Neuronal stem cell (in vitro differentiated cells): ENCODE results near the gene TNFAIP2.

Experiments
- DNase-seq: peaks from one replicate; pipeline ENCODE4 v3.0.0-alpha.2; 2013; ENCODE audit warnings: low spot score
- H2AFZ ChIP-seq: one replicate; pipeline ENCODE4 v1.6.1; 2013; ENCODE audit warnings: mild to moderate bottlenecking, low read length, inconsistent platforms
- H2AK5ac ChIP-seq: 2 replicates; pipeline ENCODE4 v1.6.1; 2013; ENCODE audit warnings: low read depth, mild to moderate bottlenecking, inconsistent platforms, low read length, moderate library complexity, mixed read lengths
- H2BK120ac ChIP-seq: 2 replicates; pipeline ENCODE4 v1.6.1; 2013; ENCODE audit warnings: low read depth, mild to moderate bottlenecking, inconsistent platforms, low read length, moderate library complexity, mixed read lengths
- H2BK12ac ChIP-seq: one replicate; pipeline ENCODE4 v1.6.1; 2013; ENCODE audit warnings: low read length, inconsistent platforms
- H2BK15ac ChIP-seq: 2 replicates; pipeline ENCODE4 v1.6.1; 2013; ENCODE audit warnings: mild to moderate bottlenecking, low read length, inconsistent platforms, mixed read lengths
- H2BK5ac ChIP-seq: one replicate; pipeline ENCODE4 v1.6.1; 2013; ENCODE audit warnings: inconsistent platforms, mild to moderate bottlenecking, low read length, moderate library complexity
- H3K14ac ChIP-seq: one replicate; pipeline ENCODE4 v1.6.1; 2013; ENCODE audit warnings: low read length, inconsistent platforms
- H3K18ac ChIP-seq: 2 replicates; pipeline ENCODE4 v1.6.1; 2013; ENCODE audit warnings: low read length, inconsistent platforms
- H3K23ac ChIP-seq: 2 replicates; pipeline ENCODE4 v1.6.1; 2013; ENCODE audit warnings: low read depth, mild to moderate bottlenecking, mixed read lengths, low read length, inconsistent platforms; ENCODE audit not compliant: poor library complexity
- H3K27ac ChIP-seq: replicated peaks from 3 replicates; pipeline ENCODE4 v1.5.1; 2013; ENCODE audit warnings: low read length, inconsistent platforms
- H3K27me3 ChIP-seq, 3 experiments: 2 replicates each; pipeline ENCODE4 v1.6.1; 2013; ENCODE audit warnings: low read length in 3 of 3, mild to moderate bottlenecking in 2 of 3, inconsistent platforms in 1 of 3, low read depth in 1 of 3, mixed read lengths in 1 of 3, moderate library complexity in 1 of 3; ENCODE audit not compliant: control insufficient read depth in 3 of 3, insufficient read depth in 3 of 3
- H3K36me3 ChIP-seq, 2 donors: replicated peaks in 1 of 2; 2 replicates each; pipeline ENCODE4 v1.6.1; 2013; ENCODE audit warnings: low read length in 2 of 2; ENCODE audit not compliant: control insufficient read depth in 2 of 2, insufficient read depth in 2 of 2
- H3K4ac ChIP-seq: 2 replicates; pipeline ENCODE4 v1.6.1; 2013; ENCODE audit warnings: inconsistent platforms, mild to moderate bottlenecking, low read length, moderate library complexity
- H3K4me1 ChIP-seq, 2 donors: 1 replicate in 1 of 2; 2 replicates in 1 of 2; pipeline ENCODE4 v1.6.1; 2013; ENCODE audit warnings: low read length in 2 of 2, low read depth in 1 of 2; ENCODE audit not compliant: control insufficient read depth in 2 of 2, insufficient read depth in 1 of 2
- H3K4me2 ChIP-seq: one replicate; pipeline ENCODE4 v1.6.1; 2013; ENCODE audit warnings: mild to moderate bottlenecking, low read length, inconsistent platforms; ENCODE audit not compliant: insufficient read depth, poor library complexity, severe bottlenecking
- H3K4me3 ChIP-seq, 2 donors: 2 replicates each; pipeline ENCODE4 v1.5.1; 2013; ENCODE audit warnings: low read length in 2 of 2, mild to moderate bottlenecking in 2 of 2, inconsistent platforms in 1 of 2, moderate library complexity in 1 of 2
- H3K79me1 ChIP-seq: one replicate; pipeline ENCODE4 v1.6.1; 2013; ENCODE audit warnings: low read depth, mild to moderate bottlenecking, inconsistent platforms, low read length, moderate library complexity
- H3K9ac ChIP-seq: one replicate; pipeline ENCODE4 v1.6.1; 2013; ENCODE audit warnings: mild to moderate bottlenecking, low read depth, low read length, inconsistent platforms; ENCODE audit not compliant: poor library complexity
- H3K9me3 ChIP-seq, 2 donors: replicated peaks in 1 of 2; 2 replicates each; pipeline versions ENCODE3 to v1.6.1; 2013; ENCODE audit warnings: low read length in 2 of 2, mild to moderate bottlenecking in 2 of 2, inconsistent platforms in 1 of 2, low read depth in 1 of 2, mixed read lengths in 1 of 2, moderate library complexity in 1 of 2; ENCODE audit not compliant: control insufficient read depth in 2 of 2, insufficient read depth in 1 of 2
- H4K8ac ChIP-seq: one replicate; pipeline ENCODE4 v1.6.1; 2013; ENCODE audit warnings: low read depth, mild to moderate bottlenecking, inconsistent platforms, low read length, moderate library complexity
- H4K91ac ChIP-seq: one replicate; pipeline ENCODE4 v1.6.1; 2013; ENCODE audit warnings: low read length, low read depth, mild to moderate bottlenecking, inconsistent platforms; ENCODE audit not compliant: poor library complexity
- whole genome bisulfite sequencing, 2 donors: extraction: QIAGEN DNeasy Blood & Tissue Kit; methylation state at CpG; one replicate each; pipeline ENCODE4 v1.1.7; 2013; ENCODE audit warnings: missing lambda C conversion rate in 2 of 2, mixed read lengths in 1 of 2; ENCODE audit not compliant: insufficient read length in 2 of 2, insufficient replicate concordance in 1 of 2; ENCODE audit errors: extremely low coverage in 2 of 2; 5-methylcytosine and 5-hydroxymethylcytosine counted together

TNFAIP2 gene

DNA sequence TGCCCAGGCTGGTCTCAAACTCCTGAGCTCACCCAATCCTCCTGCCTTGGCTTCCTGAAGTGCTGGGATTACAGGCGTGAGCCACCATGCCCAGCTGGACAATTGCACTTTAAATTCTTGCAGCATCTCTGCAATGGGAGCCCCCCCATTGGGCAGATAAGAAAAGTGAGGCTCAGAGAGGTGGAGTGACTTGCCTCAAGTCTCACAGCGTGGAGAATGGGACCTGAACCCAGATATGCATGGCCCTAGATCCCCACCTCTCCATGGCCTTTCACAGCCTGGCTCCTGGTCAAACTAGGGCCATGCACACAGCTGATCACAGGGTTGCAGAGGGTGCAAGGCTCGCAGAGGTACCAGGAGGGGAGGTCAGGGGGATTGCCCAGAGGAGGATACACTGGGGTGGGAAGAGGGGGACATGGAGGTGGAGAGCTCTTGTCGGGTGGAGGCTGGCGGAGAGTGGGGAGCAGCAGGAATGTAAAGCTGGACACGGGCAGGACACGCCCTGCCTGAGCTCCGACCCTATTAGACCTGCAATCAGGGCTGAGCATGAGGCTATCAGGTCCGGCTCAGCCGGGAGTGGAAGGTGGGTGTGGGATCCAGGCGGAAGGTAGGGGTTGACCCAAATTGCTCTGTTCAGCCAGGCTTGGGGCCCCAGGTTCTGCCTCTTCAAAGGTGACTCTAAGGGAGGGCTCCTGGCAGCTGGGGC lies 21.9 kb upstream of the TNFAIP2 start:
- no peak overlapping the region for H2AK5ac ChIP-seq
- no peak overlapping the region for H3K27ac ChIP-seq
- H3K9ac ChIP-seq = no peak overlapping the region
- H3K14ac ChIP-seq = no peak overlapping the region
- no peaks in the 10 kb centered on the region for H3K79me1 ChIP-seq
- WGBS, 2 donors = no CpG with 5 or more reads among the region's 11 CpGs
- H3K4ac ChIP-seq = no peak overlapping the region
- H3K36me3 ChIP-seq = no peaks in the 10 kb centered on the region
- peak overlapping the region; percentile 86 for H3K23ac ChIP-seq
- H3K4me3 ChIP-seq = peak overlapping the region in 1 of 2 donors; percentile 42
- no peak overlapping the region for H2AFZ ChIP-seq
- H3K9me3 ChIP-seq = no peaks in the 10 kb centered on the region
- peak overlapping the region; percentile 67 for H2BK15ac ChIP-seq
- H4K8ac ChIP-seq = no peak overlapping the region
- H3K18ac ChIP-seq = no peak overlapping the region
- no peak overlapping the region for H2BK120ac ChIP-seq
- peaks cover 6 to 40% (median 40%) of the 10 kb centered on the region in 3 experiments for H3K27me3 ChIP-seq
- no peak overlapping the region for H2BK12ac ChIP-seq
- H3K4me1 ChIP-seq = peaks cover 5 to 15% of the 10 kb centered on the region in 2 donors
- no peak for DNase-seq
- no peak overlapping the region for H4K91ac ChIP-seq
- no peak overlapping the region for H3K4me2 ChIP-seq
- no peak overlapping the region for H2BK5ac ChIP-seq

DNA sequence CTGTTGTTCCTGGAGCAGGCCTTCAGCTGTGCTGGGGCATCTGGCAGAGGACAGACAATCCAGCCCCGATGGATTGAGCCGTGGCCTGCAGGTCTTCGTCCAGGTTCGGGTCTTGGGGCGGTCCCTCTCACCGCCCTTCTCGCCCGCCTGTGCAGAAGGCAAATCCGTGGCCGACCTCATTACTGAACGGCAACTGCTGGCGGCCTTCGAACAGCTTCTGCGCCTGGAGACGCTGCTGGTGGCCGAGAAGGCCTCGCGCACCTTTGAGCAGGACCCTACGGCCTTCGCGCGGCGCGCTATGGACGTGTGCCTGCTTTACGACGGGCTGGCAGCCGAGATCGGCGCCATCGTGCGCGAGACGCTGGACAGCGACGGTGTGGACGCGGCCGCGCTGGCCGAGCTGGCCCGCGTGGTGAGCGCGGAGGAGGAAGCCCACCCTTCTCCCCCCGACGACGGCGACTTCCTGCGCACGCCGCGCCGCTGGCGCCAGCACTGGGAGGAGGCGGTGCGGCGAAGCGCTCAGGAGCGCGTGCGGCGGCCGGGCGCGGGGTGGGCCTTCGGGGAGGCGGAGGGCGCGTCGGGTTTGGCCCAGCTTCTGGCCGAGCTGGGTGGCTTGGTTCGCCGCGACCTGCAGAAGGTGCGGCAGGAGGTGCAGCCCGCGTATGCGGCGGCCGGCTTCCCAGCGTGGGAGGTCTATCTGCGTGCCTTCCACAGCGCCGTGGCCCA lies 21.1 kb upstream of the TNFAIP2 start:
- DNase-seq = no peak
- H3K79me1 ChIP-seq = no peaks in the 10 kb centered on the region
- H2BK12ac ChIP-seq = peak overlapping the region; percentile 93
- H2BK15ac ChIP-seq = peak overlapping the region; percentile 67
- H3K23ac ChIP-seq = no peak overlapping the region
- peaks cover 5 to 15% of the 10 kb centered on the region in 2 donors for H3K4me1 ChIP-seq
- H3K18ac ChIP-seq = peak overlapping the region; percentile 58
- no peak overlapping the region for H4K8ac ChIP-seq
- peak overlapping the region in 1 of 2 donors; percentile 29 for H3K4me3 ChIP-seq
- no peak overlapping the region for H4K91ac ChIP-seq
- H3K27me3 ChIP-seq = peaks cover 6 to 40% (median 40%) of the 10 kb centered on the region in 3 experiments
- no peak overlapping the region for H3K27ac ChIP-seq
- no CpG with 5 or more reads among the region's 85 CpGs for WGBS, 2 donors
- H2AK5ac ChIP-seq = peak overlapping the region; percentile 19
- H3K14ac ChIP-seq = no peak overlapping the region
- no peaks in the 10 kb centered on the region for H3K36me3 ChIP-seq
- no peak overlapping the region for H2AFZ ChIP-seq
- no peak overlapping the region for H3K4me2 ChIP-seq
- H2BK5ac ChIP-seq = no peak overlapping the region
- H3K4ac ChIP-seq = no peak overlapping the region
- peak overlapping the region; percentile 55 for H3K9ac ChIP-seq
- no peaks in the 10 kb centered on the region for H3K9me3 ChIP-seq
- peak overlapping the region; percentile 4 for H2BK120ac ChIP-seq

DNA sequence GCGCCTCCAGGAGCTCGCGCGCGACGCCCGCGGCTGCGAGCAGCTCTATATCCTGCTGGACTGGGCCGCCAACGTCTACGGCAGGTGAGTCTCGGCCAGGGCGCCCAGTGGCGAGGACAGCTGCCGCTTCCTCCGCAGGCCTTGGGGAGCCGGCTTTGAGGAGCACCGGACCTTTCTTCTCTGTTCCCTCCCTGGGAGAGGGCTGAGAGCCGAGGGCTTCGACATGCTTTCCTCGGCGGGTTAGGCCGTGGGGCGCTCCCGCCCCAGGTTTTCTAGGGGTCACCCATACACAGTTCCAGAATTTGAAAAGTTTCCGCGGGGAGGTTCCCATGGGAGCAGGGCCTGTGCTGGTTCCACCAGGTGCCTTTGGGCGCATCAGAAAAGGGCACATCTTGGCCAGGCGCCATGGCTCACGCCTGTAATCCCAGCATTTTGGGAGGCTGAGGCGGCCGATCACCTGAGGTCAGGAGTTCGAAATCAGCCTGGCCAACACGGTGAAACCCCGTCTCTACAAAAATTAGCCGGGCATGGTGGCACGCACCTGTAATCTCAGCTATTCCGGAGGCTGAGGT lies 20.5 kb upstream of the TNFAIP2 start:
- peaks cover 5 to 15% of the 10 kb centered on the region in 2 donors for H3K4me1 ChIP-seq
- peak overlapping the region; percentile 58 for H3K18ac ChIP-seq
- no peak overlapping the region for H2AFZ ChIP-seq
- DNase-seq = no peak
- no peaks in the 10 kb centered on the region for H3K36me3 ChIP-seq
- H4K91ac ChIP-seq = no peak overlapping the region
- H4K8ac ChIP-seq = no peak overlapping the region
- H2AK5ac ChIP-seq = peak overlapping the region; percentile 19
- no peak overlapping the region for H2BK5ac ChIP-seq
- no peak overlapping the region for H3K4me2 ChIP-seq
- no CpG with 5 or more reads among the region's 39 CpGs for WGBS, 2 donors
- no peak overlapping the region for H3K4me3 ChIP-seq
- no peak overlapping the region for H2BK12ac ChIP-seq
- H2BK15ac ChIP-seq = no peak overlapping the region
- no peak overlapping the region for H2BK120ac ChIP-seq
- H3K9ac ChIP-seq = peak overlapping the region; percentile 55
- H3K23ac ChIP-seq = no peak overlapping the region
- H3K4ac ChIP-seq = no peak overlapping the region
- H3K14ac ChIP-seq = no peak overlapping the region
- no peak overlapping the region for H3K27ac ChIP-seq
- H3K27me3 ChIP-seq = peaks cover 6 to 40% (median 36%) of the 10 kb centered on the region in 3 experiments
- no peaks in the 10 kb centered on the region for H3K9me3 ChIP-seq
- H3K79me1 ChIP-seq = no peaks in the 10 kb centered on the region
